Neural crest cell (in vitro differentiated cells): ENCODE results near the gene ATG14. TPM values are rescaled to one million over a fixed set of nuclear protein-coding genes. Genes with fewer than 3 reads are reported as not detected.

Source experiments
- DNase-seq: peaks from one replicate; pipeline ENCODE4 v3.0.0; 2021; ENCODE audit warnings: low read depth, mixed read lengths, low spot score
- H3K27ac Mint-ChIP-seq: one replicate; pipeline ENCODE4 v1.8.0; 2021; ENCODE audit warnings: mild to moderate bottlenecking, mixed read lengths; ENCODE audit not compliant: unreplicated experiment
- H3K27me3 Mint-ChIP-seq: 2 replicates; pipeline ENCODE4 v1.8.0; 2021; ENCODE audit warnings: low read depth, mild to moderate bottlenecking, mixed read lengths
- H3K36me3 Mint-ChIP-seq: 2 replicates; pipeline ENCODE4 v1.8.0; 2021; ENCODE audit warnings: low read depth, mild to moderate bottlenecking, mixed read lengths
- H3K4me1 Mint-ChIP-seq: 2 replicates; pipeline ENCODE4 v1.8.0; 2021; ENCODE audit warnings: mixed read lengths
- H3K4me3 Mint-ChIP-seq: one replicate; pipeline ENCODE4 v1.8.0; 2021; ENCODE audit warnings: mild to moderate bottlenecking, mixed read lengths
- H3K9me3 Mint-ChIP-seq: 2 replicates; pipeline ENCODE4 v1.8.0; 2021; ENCODE audit warnings: mixed read lengths
- total RNA-seq: library from RNA; stranded (reverse); gene quantifications from 2 replicates; pipeline ENCODE4 v1.2.1, GENCODE V29; 2021
- TF ChIP-seq, protein P1 (sequence below): fragments of 200-600 bp; sonication (generic); conservative IDR thresholded peaks from 2 replicates; pipeline ENCODE4 v1.5.0; 2021; ENCODE audit warnings: antibody characterized with exemption, mild to moderate bottlenecking

The ATG14 gene
- total RNA-seq, 1 donor from 2014 or later: 8.9 TPM

DNA sequence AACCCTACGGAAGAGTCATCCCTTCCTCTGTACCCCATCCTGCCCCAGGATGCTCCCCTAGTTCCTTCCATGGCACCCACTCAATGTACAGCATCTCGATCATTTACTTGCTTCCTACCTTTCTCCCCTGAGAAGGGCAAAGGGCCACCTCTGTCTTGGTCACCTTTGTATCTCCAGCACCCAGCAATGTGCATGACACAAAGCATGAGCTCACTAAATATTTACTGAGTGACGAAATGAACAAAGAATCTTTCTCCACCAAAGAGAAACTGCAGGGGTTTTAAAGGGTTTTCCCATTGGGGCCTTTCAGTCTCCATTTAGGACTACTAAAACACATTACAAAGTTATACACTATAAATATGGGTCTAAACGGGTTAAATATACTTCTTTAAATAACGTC is 30.6 kb downstream of the ATG14 start:
- TF ChIP-seq, protein P1, sequence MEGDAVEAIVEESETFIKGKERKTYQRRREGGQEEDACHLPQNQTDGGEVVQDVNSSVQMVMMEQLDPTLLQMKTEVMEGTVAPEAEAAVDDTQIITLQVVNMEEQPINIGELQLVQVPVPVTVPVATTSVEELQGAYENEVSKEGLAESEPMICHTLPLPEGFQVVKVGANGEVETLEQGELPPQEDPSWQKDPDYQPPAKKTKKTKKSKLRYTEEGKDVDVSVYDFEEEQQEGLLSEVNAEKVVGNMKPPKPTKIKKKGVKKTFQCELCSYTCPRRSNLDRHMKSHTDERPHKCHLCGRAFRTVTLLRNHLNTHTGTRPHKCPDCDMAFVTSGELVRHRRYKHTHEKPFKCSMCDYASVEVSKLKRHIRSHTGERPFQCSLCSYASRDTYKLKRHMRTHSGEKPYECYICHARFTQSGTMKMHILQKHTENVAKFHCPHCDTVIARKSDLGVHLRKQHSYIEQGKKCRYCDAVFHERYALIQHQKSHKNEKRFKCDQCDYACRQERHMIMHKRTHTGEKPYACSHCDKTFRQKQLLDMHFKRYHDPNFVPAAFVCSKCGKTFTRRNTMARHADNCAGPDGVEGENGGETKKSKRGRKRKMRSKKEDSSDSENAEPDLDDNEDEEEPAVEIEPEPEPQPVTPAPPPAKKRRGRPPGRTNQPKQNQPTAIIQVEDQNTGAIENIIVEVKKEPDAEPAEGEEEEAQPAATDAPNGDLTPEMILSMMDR: no peak
- no peaks in the 10 kb centered on the region for H3K9me3 Mint-ChIP-seq
- no peak overlapping the region for H3K27ac Mint-ChIP-seq
- no peaks in the 10 kb centered on the region for H3K4me1 Mint-ChIP-seq
- peaks cover 7% of the 10 kb centered on the region for H3K36me3 Mint-ChIP-seq
- no peak for DNase-seq
- no peaks in the 10 kb centered on the region for H3K27me3 Mint-ChIP-seq
- no peak overlapping the region for H3K4me3 Mint-ChIP-seq

DNA sequence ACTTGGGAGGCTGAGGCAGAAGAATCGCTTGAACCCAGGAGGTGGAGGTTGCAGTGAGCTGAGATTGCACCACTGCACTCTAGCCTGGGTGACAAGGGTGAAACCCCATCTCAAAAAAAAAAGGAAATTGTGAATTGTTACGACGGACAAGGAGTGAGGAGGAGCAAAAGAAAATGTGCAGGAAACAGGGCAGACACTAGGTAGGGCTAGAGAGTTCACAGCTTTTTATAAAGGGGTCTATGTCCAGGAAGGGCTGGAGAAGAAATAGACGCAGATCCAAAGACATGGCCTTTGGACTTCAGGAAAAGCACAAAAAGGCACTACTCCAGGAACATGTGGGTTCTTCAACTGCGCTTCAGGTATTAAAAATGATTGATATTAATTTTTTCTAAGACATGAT is 34.4 kb downstream of the ATG14 start:
- Mint-ChIP-seq H3K36me3 (peaks cover 7% of the 10 kb centered on the region), H3K27me3 (no peaks in the 10 kb centered on the region), H3K27ac (no peak overlapping the region), H3K4me1 (no peaks in the 10 kb centered on the region), H3K4me3 (no peak overlapping the region), H3K9me3 (no peaks in the 10 kb centered on the region)
- TF ChIP-seq, protein P1: no peak
- no peak for DNase-seq

DNA sequence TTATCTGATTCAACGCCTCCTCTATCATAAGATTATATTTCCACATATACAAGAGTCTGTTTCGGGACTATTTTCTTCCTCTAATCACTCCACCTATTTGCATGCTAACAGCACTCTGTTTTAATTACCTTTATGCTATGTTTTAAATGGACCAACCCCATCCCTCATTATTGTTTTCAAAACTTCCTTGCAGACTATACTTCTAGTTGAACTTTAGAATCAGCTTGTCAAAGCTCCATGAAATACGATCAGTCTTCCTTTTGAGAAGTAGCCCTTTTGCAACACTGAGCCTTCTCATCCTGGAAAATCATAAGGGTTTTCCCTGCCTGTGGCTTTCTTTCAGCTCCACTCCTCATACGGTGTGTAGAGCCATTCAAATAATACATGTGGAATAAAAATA is 36.9 kb downstream of the ATG14 start:
- TF ChIP-seq, protein P1: no peak
- Mint-ChIP-seq H3K27ac (no peak overlapping the region), H3K9me3 (no peaks in the 10 kb centered on the region), H3K4me3 (no peak overlapping the region), H3K36me3 (peaks cover 8% of the 10 kb centered on the region), H3K27me3 (no peaks in the 10 kb centered on the region), H3K4me1 (no peaks in the 10 kb centered on the region)
- no peak for DNase-seq

DNA sequence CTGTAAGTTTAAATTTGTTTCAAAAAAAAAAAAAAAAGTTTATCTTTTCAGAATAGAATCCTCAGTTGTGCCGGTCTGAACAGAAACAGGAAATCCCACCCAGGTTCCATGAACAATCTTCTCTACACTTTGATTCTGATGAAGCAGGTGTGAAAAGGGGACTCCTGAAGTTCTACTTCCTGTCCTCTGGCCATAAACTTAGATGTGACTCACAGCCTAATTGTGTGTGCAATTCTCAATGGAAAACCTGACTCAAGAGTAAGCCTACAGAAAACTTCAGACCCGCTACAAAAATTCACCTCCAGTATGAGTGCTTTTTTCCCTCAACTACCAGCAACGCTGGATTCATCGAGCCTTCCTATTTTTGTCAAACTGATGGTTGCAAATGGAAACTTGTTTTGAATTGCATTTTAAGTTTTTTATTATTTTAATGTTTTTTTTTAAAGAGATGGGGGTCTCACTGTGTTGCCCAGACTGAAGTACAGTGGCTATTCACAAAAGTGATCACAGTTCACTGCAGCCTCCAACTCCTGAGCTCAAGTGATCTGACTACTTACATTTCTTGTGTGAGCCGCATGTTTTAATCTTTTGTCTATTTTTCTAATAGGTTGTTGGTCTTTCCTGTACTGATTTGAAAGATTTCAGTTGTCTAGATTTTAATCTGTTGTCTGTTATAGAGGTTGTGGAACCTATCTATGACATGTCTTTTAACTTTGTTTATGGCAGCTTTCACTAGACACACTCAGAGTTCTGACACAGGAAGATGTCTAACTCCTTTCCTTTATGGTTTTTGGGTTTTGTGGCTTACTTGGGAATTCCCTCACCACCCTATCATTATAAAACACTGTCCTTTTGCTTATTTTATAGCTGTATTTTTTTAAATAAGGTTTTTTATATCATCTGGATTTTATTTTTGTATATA is 37.6 kb downstream of the ATG14 start:
- peaks cover 9% of the 10 kb centered on the region for H3K36me3 Mint-ChIP-seq
- no peaks in the 10 kb centered on the region for H3K27me3 Mint-ChIP-seq
- no peaks in the 10 kb centered on the region for H3K4me1 Mint-ChIP-seq
- H3K9me3 Mint-ChIP-seq: no peaks in the 10 kb centered on the region
- DNase-seq: no peak
- no peak overlapping the region for H3K4me3 Mint-ChIP-seq
- H3K27ac Mint-ChIP-seq: no peak overlapping the region
- TF ChIP-seq, protein P1: no peak

GRCh38 chr14:55372825-55373224 is 38.8 kb downstream of the ATG14 start:
- Mint-ChIP-seq H3K4me3 (no peak overlapping the region), H3K27me3 (no peaks in the 10 kb centered on the region), H3K9me3 (no peaks in the 10 kb centered on the region), H3K27ac (no peak overlapping the region), H3K4me1 (no peaks in the 10 kb centered on the region), H3K36me3 (peaks cover 9% of the 10 kb centered on the region)
- no peak for DNase-seq
- TF ChIP-seq, protein P1: no peak
